ENCODE measurements around the gene NT5DC1. TPM values are rescaled to one million over a fixed set of nuclear protein-coding genes. Genes with fewer than 3 reads are reported as not detected.

NT5DC1 gene
- total RNA-seq, 4 donors from 2014 or later = 7.0 to 15.4 (median 12.0) TPM

GRCh38 chr6:116210750-116211425 is 110.2 kb downstream of the NT5DC1 start:
- no peak overlapping the region for H3K27ac ChIP-seq
- H3K9me3 ChIP-seq = no peaks in the 10 kb centered on the region
- H3K27me3 ChIP-seq = no peaks in the 10 kb centered on the region
- H3K4me1 ChIP-seq = no peaks in the 10 kb centered on the region
- intact Hi-C loops (cut with DNase I; ENCODE audit: low total_unique reads) = no loop called here
- H3K4me3 ChIP-seq = no peak overlapping the region
- in situ Hi-C loops (cut with MboI; ENCODE audit: low sequenced_read_pairs in 4 of 4) = no loop called here
- ATAC-seq (peak; percentile 85 to 91), DNase-seq (peak; percentile 24 to 61)
- TF ChIP-seq, protein P1, sequence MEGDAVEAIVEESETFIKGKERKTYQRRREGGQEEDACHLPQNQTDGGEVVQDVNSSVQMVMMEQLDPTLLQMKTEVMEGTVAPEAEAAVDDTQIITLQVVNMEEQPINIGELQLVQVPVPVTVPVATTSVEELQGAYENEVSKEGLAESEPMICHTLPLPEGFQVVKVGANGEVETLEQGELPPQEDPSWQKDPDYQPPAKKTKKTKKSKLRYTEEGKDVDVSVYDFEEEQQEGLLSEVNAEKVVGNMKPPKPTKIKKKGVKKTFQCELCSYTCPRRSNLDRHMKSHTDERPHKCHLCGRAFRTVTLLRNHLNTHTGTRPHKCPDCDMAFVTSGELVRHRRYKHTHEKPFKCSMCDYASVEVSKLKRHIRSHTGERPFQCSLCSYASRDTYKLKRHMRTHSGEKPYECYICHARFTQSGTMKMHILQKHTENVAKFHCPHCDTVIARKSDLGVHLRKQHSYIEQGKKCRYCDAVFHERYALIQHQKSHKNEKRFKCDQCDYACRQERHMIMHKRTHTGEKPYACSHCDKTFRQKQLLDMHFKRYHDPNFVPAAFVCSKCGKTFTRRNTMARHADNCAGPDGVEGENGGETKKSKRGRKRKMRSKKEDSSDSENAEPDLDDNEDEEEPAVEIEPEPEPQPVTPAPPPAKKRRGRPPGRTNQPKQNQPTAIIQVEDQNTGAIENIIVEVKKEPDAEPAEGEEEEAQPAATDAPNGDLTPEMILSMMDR (IDR thresholded peaks at IDR 0.05 in 4 of 5, conservative IDR thresholded peaks at IDR 0.05 in 1 of 5) = no peak
- TF ChIP-seq POLR2A (IDR thresholded peaks at IDR 0.05) = no peak
- H3K36me3 ChIP-seq = no peaks in the 10 kb centered on the region

- intact Hi-C loops (cut with DNase I; ENCODE audit: low total_unique reads) (loop anchor here (5.0 kb wide), 1 partner anchor 348 kb away; no protein-coding TSS in a partner anchor), in situ Hi-C loops (cut with MboI; ENCODE audit: low sequenced_read_pairs in 4 of 4) (no loop called here)
- H3K9me3 ChIP-seq = no peaks in the 10 kb centered on the region
- no peaks in the 10 kb centered on the region for H3K27me3 ChIP-seq
- TF ChIP-seq, protein P1 (IDR thresholded peaks at IDR 0.05 in 4 of 5, conservative IDR thresholded peaks at IDR 0.05 in 1 of 5) = no peak
- no peak for TF ChIP-seq POLR2A (IDR thresholded peaks at IDR 0.05)
- H3K4me3 ChIP-seq = no peak overlapping the region
- DNase-seq = no peak
- no peak for ATAC-seq
- no peak overlapping the region for H3K27ac ChIP-seq
- no peaks in the 10 kb centered on the region for H3K4me1 ChIP-seq
- no peaks in the 10 kb centered on the region for H3K36me3 ChIP-seq
These were observed 114.0 kb downstream of the NT5DC1 start for GRCh38 chr6:116214681-116215080.

DNA sequence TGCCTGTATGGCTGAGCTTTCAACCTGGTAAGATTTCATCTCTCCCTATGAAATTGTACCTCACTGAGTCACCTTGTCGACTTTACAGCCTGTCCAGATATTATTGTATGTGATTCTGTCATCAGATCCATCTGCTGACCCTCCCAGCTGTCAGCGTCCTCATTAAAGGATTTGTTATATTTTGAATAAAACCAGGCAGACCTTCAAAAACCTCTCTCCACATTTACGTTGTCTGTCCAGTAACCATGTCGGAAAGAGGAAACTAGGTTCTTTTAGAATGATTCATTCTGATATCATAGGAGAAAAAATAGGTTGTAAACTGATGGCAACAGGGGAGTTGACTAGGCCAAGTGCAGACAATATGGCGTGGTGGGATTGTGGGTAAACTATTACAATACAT is 114.8 kb downstream of the NT5DC1 start:
- TF ChIP-seq, protein P1 (IDR thresholded peaks at IDR 0.05 in 4 of 5, conservative IDR thresholded peaks at IDR 0.05 in 1 of 5) = no peak
- TF ChIP-seq POLR2A (IDR thresholded peaks at IDR 0.05) = no peak
- intact Hi-C loops (cut with DNase I; ENCODE audit: low total_unique reads) = loop anchor here (5.0 kb wide), 1 partner anchor 347 kb away; no protein-coding TSS in a partner anchor
- Histone ChIP-seq H3K27ac (no peak overlapping the region), H3K27me3 (no peaks in the 10 kb centered on the region), H3K4me1 (no peaks in the 10 kb centered on the region), H3K36me3 (no peaks in the 10 kb centered on the region), H3K4me3 (no peak overlapping the region), H3K9me3 (no peaks in the 10 kb centered on the region)
- in situ Hi-C loops (cut with MboI; ENCODE audit: low sequenced_read_pairs in 4 of 4) = no loop called here
- DNase-seq (no peak), ATAC-seq (no peak)

GRCh38 chr6:116217069-116217468 is 116.4 kb downstream of the NT5DC1 start:
- intact Hi-C loops (cut with DNase I; ENCODE audit: low total_unique reads) = loop anchor here (5.0 kb wide), 1 partner anchor 345 kb away; no protein-coding TSS in a partner anchor
- H3K27me3 ChIP-seq = no peaks in the 10 kb centered on the region
- no peak for TF ChIP-seq POLR2A (IDR thresholded peaks at IDR 0.05)
- TF ChIP-seq, protein P1 (IDR thresholded peaks at IDR 0.05 in 4 of 5, conservative IDR thresholded peaks at IDR 0.05 in 1 of 5) = peak in 4 of 5 experiments; percentile 40 to 55 (median 47)
- H3K27ac ChIP-seq = no peak overlapping the region
- H3K4me1 ChIP-seq = no peaks in the 10 kb centered on the region
- ATAC-seq = peak in 1 of 2 donors; percentile 60
- no peaks in the 10 kb centered on the region for H3K9me3 ChIP-seq
- peaks cover 0 to 9% of the 10 kb centered on the region in 2 donors for H3K36me3 ChIP-seq
- in situ Hi-C loops (cut with MboI; ENCODE audit: low sequenced_read_pairs in 4 of 4) = no loop called here
- DNase-seq = no peak
- H3K4me3 ChIP-seq = no peak overlapping the region
